ENCODE results near the gene UGT1A3.

The UGT1A3 gene

GRCh38 chr2:233792720-233793119 is 63.9 kb downstream of the UGT1A3 start:
- peaks cover 0 to 3% (median 0%) of the 10 kb centered on the region in 5 donors for H3K27me3 ChIP-seq (ENCODE audit: control insufficient read depth in 5 of 5, insufficient read depth in 4 of 5, low read length in 5 of 5)
- H3K4me3 ChIP-seq (ENCODE audit: low read depth in 1 of 5, low read length in 5 of 5), result no peak overlapping the region
- H3K9ac ChIP-seq (ENCODE audit: low read length in 5 of 5), result no peak overlapping the region
- H3K9me3 ChIP-seq (ENCODE audit: control insufficient read depth in 5 of 5, low read length in 5 of 5), result no peaks in the 10 kb centered on the region
- no peaks in the 10 kb centered on the region for H3K36me3 ChIP-seq (ENCODE audit: control insufficient read depth in 5 of 5, insufficient read depth in 5 of 5, low read length in 5 of 5)
- no peak overlapping the region for H3K27ac ChIP-seq (ENCODE audit: low read depth, low read length)
- H3K4me1 ChIP-seq (ENCODE audit: control insufficient read depth in 5 of 5, insufficient read depth in 5 of 5, low read length in 5 of 5), result no peaks in the 10 kb centered on the region

GRCh38 chr2:233793465-233794127 is 64.8 kb downstream of the UGT1A3 start:
- no peaks in the 10 kb centered on the region for H3K36me3 ChIP-seq (ENCODE audit: control insufficient read depth in 5 of 5, insufficient read depth in 5 of 5, low read length in 5 of 5)
- no peaks in the 10 kb centered on the region for H3K4me1 ChIP-seq (ENCODE audit: control insufficient read depth in 5 of 5, insufficient read depth in 5 of 5, low read length in 5 of 5)
- H3K27me3 ChIP-seq (ENCODE audit: control insufficient read depth in 5 of 5, insufficient read depth in 4 of 5, low read length in 5 of 5), result peaks cover 0 to 3% (median 0%) of the 10 kb centered on the region in 5 donors
- no peaks in the 10 kb centered on the region for H3K9me3 ChIP-seq (ENCODE audit: control insufficient read depth in 5 of 5, low read length in 5 of 5)
- no peak overlapping the region for H3K9ac ChIP-seq (ENCODE audit: low read length in 5 of 5)
- H3K27ac ChIP-seq (ENCODE audit: low read depth, low read length), result no peak overlapping the region
- no peak overlapping the region for H3K4me3 ChIP-seq (ENCODE audit: low read depth in 1 of 5, low read length in 5 of 5)

GRCh38 chr2:233794128-233794658 is 65.4 kb downstream of the UGT1A3 start:
- H3K4me1 ChIP-seq (ENCODE audit: control insufficient read depth in 5 of 5, insufficient read depth in 5 of 5, low read length in 5 of 5), result no peaks in the 10 kb centered on the region
- H3K27me3 ChIP-seq (ENCODE audit: control insufficient read depth in 5 of 5, insufficient read depth in 4 of 5, low read length in 5 of 5), result peaks cover 0 to 3% (median 0%) of the 10 kb centered on the region in 5 donors
- no peak overlapping the region for H3K27ac ChIP-seq (ENCODE audit: low read depth, low read length)
- no peak overlapping the region for H3K9ac ChIP-seq (ENCODE audit: low read length in 5 of 5)
- no peak overlapping the region for H3K4me3 ChIP-seq (ENCODE audit: low read depth in 1 of 5, low read length in 5 of 5)
- H3K9me3 ChIP-seq (ENCODE audit: control insufficient read depth in 5 of 5, low read length in 5 of 5), result no peaks in the 10 kb centered on the region
- no peaks in the 10 kb centered on the region for H3K36me3 ChIP-seq (ENCODE audit: control insufficient read depth in 5 of 5, insufficient read depth in 5 of 5, low read length in 5 of 5)

- H3K4me1 ChIP-seq (ENCODE audit: control insufficient read depth in 5 of 5, insufficient read depth in 5 of 5, low read length in 5 of 5), result no peaks in the 10 kb centered on the region
- no peaks in the 10 kb centered on the region for H3K36me3 ChIP-seq (ENCODE audit: control insufficient read depth in 5 of 5, insufficient read depth in 5 of 5, low read length in 5 of 5)
- no peaks in the 10 kb centered on the region for H3K9me3 ChIP-seq (ENCODE audit: control insufficient read depth in 5 of 5, low read length in 5 of 5)
- peaks cover 0 to 3% (median 3%) of the 10 kb centered on the region in 5 donors for H3K27me3 ChIP-seq (ENCODE audit: control insufficient read depth in 5 of 5, insufficient read depth in 4 of 5, low read length in 5 of 5)
- no peak overlapping the region for H3K27ac ChIP-seq (ENCODE audit: low read depth, low read length)
- no peak overlapping the region for H3K9ac ChIP-seq (ENCODE audit: low read length in 5 of 5)
- no peak overlapping the region for H3K4me3 ChIP-seq (ENCODE audit: low read depth in 1 of 5, low read length in 5 of 5)
Observed at GRCh38 chr2:233795735-233796171, 66.9 kb downstream of the UGT1A3 start.

- Histone ChIP-seq H3K4me3 (ENCODE audit: low read depth in 1 of 5, low read length in 5 of 5) (no peak overlapping the region), H3K9me3 (ENCODE audit: control insufficient read depth in 5 of 5, low read length in 5 of 5) (no peaks in the 10 kb centered on the region), H3K4me1 (ENCODE audit: control insufficient read depth in 5 of 5, insufficient read depth in 5 of 5, low read length in 5 of 5) (no peaks in the 10 kb centered on the region), H3K27ac (ENCODE audit: low read depth, low read length) (no peak overlapping the region), H3K27me3 (ENCODE audit: control insufficient read depth in 5 of 5, insufficient read depth in 4 of 5, low read length in 5 of 5) (peaks cover 0 to 3% (median 3%) of the 10 kb centered on the region in 5 donors), H3K36me3 (ENCODE audit: control insufficient read depth in 5 of 5, insufficient read depth in 5 of 5, low read length in 5 of 5) (no peaks in the 10 kb centered on the region), H3K9ac (ENCODE audit: low read length in 5 of 5) (no peak overlapping the region)
Observed at GRCh38 chr2:233796254-233796653, 67.4 kb downstream of the UGT1A3 start.

GRCh38 chr2:233798335-233799086 is 69.7 kb downstream of the UGT1A3 start:
- no peak overlapping the region for H3K9ac ChIP-seq (ENCODE audit: low read length in 5 of 5)
- peaks cover 0 to 3% (median 3%) of the 10 kb centered on the region in 5 donors for H3K27me3 ChIP-seq (ENCODE audit: control insufficient read depth in 5 of 5, insufficient read depth in 4 of 5, low read length in 5 of 5)
- no peaks in the 10 kb centered on the region for H3K36me3 ChIP-seq (ENCODE audit: control insufficient read depth in 5 of 5, insufficient read depth in 5 of 5, low read length in 5 of 5)
- no peak overlapping the region for H3K4me3 ChIP-seq (ENCODE audit: low read depth in 1 of 5, low read length in 5 of 5)
- H3K4me1 ChIP-seq (ENCODE audit: control insufficient read depth in 5 of 5, insufficient read depth in 5 of 5, low read length in 5 of 5), result no peaks in the 10 kb centered on the region
- H3K9me3 ChIP-seq (ENCODE audit: control insufficient read depth in 5 of 5, low read length in 5 of 5), result no peaks in the 10 kb centered on the region
- H3K27ac ChIP-seq (ENCODE audit: low read depth, low read length), result no peak overlapping the region

GRCh38 chr2:233799087-233799665 is 70.3 kb downstream of the UGT1A3 start:
- Histone ChIP-seq H3K9me3 (ENCODE audit: control insufficient read depth in 5 of 5, low read length in 5 of 5) (no peaks in the 10 kb centered on the region), H3K36me3 (ENCODE audit: control insufficient read depth in 5 of 5, insufficient read depth in 5 of 5, low read length in 5 of 5) (no peaks in the 10 kb centered on the region), H3K4me3 (ENCODE audit: low read depth in 1 of 5, low read length in 5 of 5) (no peak overlapping the region), H3K4me1 (ENCODE audit: control insufficient read depth in 5 of 5, insufficient read depth in 5 of 5, low read length in 5 of 5) (no peaks in the 10 kb centered on the region), H3K9ac (ENCODE audit: low read length in 5 of 5) (no peak overlapping the region), H3K27ac (ENCODE audit: low read depth, low read length) (no peak overlapping the region), H3K27me3 (ENCODE audit: control insufficient read depth in 5 of 5, insufficient read depth in 4 of 5, low read length in 5 of 5) (peaks cover 0 to 3% (median 0%) of the 10 kb centered on the region in 5 donors)

GRCh38 chr2:233799716-233800115 is 70.9 kb downstream of the UGT1A3 start:
- Histone ChIP-seq H3K36me3 (ENCODE audit: control insufficient read depth in 5 of 5, insufficient read depth in 5 of 5, low read length in 5 of 5) (no peaks in the 10 kb centered on the region), H3K9me3 (ENCODE audit: control insufficient read depth in 5 of 5, low read length in 5 of 5) (no peaks in the 10 kb centered on the region), H3K27ac (ENCODE audit: low read depth, low read length) (no peak overlapping the region), H3K4me3 (ENCODE audit: low read depth in 1 of 5, low read length in 5 of 5) (no peak overlapping the region), H3K27me3 (ENCODE audit: control insufficient read depth in 5 of 5, insufficient read depth in 4 of 5, low read length in 5 of 5) (peaks cover 0 to 3% (median 0%) of the 10 kb centered on the region in 5 donors), H3K4me1 (ENCODE audit: control insufficient read depth in 5 of 5, insufficient read depth in 5 of 5, low read length in 5 of 5) (no peaks in the 10 kb centered on the region), H3K9ac (ENCODE audit: low read length in 5 of 5) (no peak overlapping the region)

GRCh38 chr2:233800208-233800607 is 71.4 kb downstream of the UGT1A3 start:
- H3K4me3 ChIP-seq (ENCODE audit: low read depth in 1 of 5, low read length in 5 of 5), result no peak overlapping the region
- no peaks in the 10 kb centered on the region for H3K36me3 ChIP-seq (ENCODE audit: control insufficient read depth in 5 of 5, insufficient read depth in 5 of 5, low read length in 5 of 5)
- no peaks in the 10 kb centered on the region for H3K4me1 ChIP-seq (ENCODE audit: control insufficient read depth in 5 of 5, insufficient read depth in 5 of 5, low read length in 5 of 5)
- no peak overlapping the region for H3K27ac ChIP-seq (ENCODE audit: low read depth, low read length)
- no peak overlapping the region for H3K9ac ChIP-seq (ENCODE audit: low read length in 5 of 5)
- H3K9me3 ChIP-seq (ENCODE audit: control insufficient read depth in 5 of 5, low read length in 5 of 5), result no peaks in the 10 kb centered on the region
- peaks cover 0 to 3% (median 0%) of the 10 kb centered on the region in 5 donors for H3K27me3 ChIP-seq (ENCODE audit: control insufficient read depth in 5 of 5, insufficient read depth in 4 of 5, low read length in 5 of 5)

Measured in subcutaneous abdominal adipose tissue (tissue), 5 donors.